ENCODE measurements around the gene CDH7.

Gene CDH7

GRCh38 chr18:65767406-65767805, 16.6 kb downstream of the CDH7 start:
- DNase-seq (ENCODE audit: low read depth in 2 of 2) = no peak

- DNase-seq (ENCODE audit: low read depth in 2 of 2) = no peak
These were observed 17.4 kb downstream of the CDH7 start for GRCh38 chr18:65768120-65768778.

- DNase-seq (ENCODE audit: low read depth in 2 of 2) = no peak
These were observed 18.8 kb downstream of the CDH7 start for GRCh38 chr18:65769652-65770051.

GRCh38 chr18:65786474-65786873, 35.7 kb downstream of the CDH7 start:
- no peak for DNase-seq (ENCODE audit: low read depth in 2 of 2)

- DNase-seq (ENCODE audit: low read depth in 2 of 2) = no peak
These were observed 37.6 kb downstream of the CDH7 start for GRCh38 chr18:65788373-65788772.

GRCh38 chr18:65790604-65791003, 39.8 kb downstream of the CDH7 start:
- no peak for DNase-seq (ENCODE audit: low read depth in 2 of 2)

GRCh38 chr18:65791719-65792118, 40.9 kb downstream of the CDH7 start:
- no peak for DNase-seq (ENCODE audit: low read depth in 2 of 2)

- no peak for DNase-seq (ENCODE audit: low read depth in 2 of 2)
These were observed 41.8 kb downstream of the CDH7 start for GRCh38 chr18:65792456-65793074.

GRCh38 chr18:65808759-65809158, 57.9 kb downstream of the CDH7 start:
- no peak for DNase-seq (ENCODE audit: low read depth in 2 of 2)

GRCh38 chr18:65811307-65811706, 60.5 kb downstream of the CDH7 start:
- no peak for DNase-seq (ENCODE audit: low read depth in 2 of 2)

- DNase-seq (ENCODE audit: low read depth in 2 of 2) = no peak
These were observed 64.7 kb downstream of the CDH7 start for GRCh38 chr18:65815506-65815905.

GRCh38 chr18:65817178-65817577, 66.4 kb downstream of the CDH7 start:
- DNase-seq (ENCODE audit: low read depth in 2 of 2) = no peak

GRCh38 chr18:65821911-65822310, 71.1 kb downstream of the CDH7 start:
- no peak for DNase-seq (ENCODE audit: low read depth in 2 of 2)

GRCh38 chr18:65822826-65823225, 72.0 kb downstream of the CDH7 start:
- no peak for DNase-seq (ENCODE audit: low read depth in 2 of 2)

GRCh38 chr18:65827444-65827843, 76.6 kb downstream of the CDH7 start:
- DNase-seq (ENCODE audit: low read depth in 2 of 2) = no peak

GRCh38 chr18:65835881-65836280, 85.1 kb downstream of the CDH7 start:
- DNase-seq (ENCODE audit: low read depth in 2 of 2) = no peak

- DNase-seq (ENCODE audit: low read depth in 2 of 2) = no peak
These were observed 95.3 kb downstream of the CDH7 start for GRCh38 chr18:65846107-65846506.

- DNase-seq (ENCODE audit: low read depth in 2 of 2) = no peak
These were observed 101.5 kb downstream of the CDH7 start for GRCh38 chr18:65852273-65852672.

GRCh38 chr18:65859075-65859474, 108.3 kb downstream of the CDH7 start:
- no peak for DNase-seq (ENCODE audit: low read depth in 2 of 2)

- DNase-seq (ENCODE audit: low read depth in 2 of 2) = no peak
These were observed 118.7 kb downstream of the CDH7 start for GRCh38 chr18:65869527-65869926.

GRCh38 chr18:65876310-65876709, 125.5 kb downstream of the CDH7 start:
- DNase-seq (ENCODE audit: low read depth in 2 of 2) = no peak

GRCh38 chr18:65897292-65897691, 146.5 kb downstream of the CDH7 start:
- no peak for DNase-seq (ENCODE audit: low read depth in 2 of 2)

- no peak for DNase-seq (ENCODE audit: low read depth in 2 of 2)
These were observed 150.7 kb downstream of the CDH7 start for GRCh38 chr18:65901522-65901921.

GRCh38 chr18:65906621-65907034, 155.8 kb downstream of the CDH7 start:
- no peak for DNase-seq (ENCODE audit: low read depth in 2 of 2)
